GM23338 (cell line): ENCODE results near the gene CD38.
A peak's percentile ranks its signal among the peaks of the same experiment; 100 is the strongest.

ENCODE experiments used
- CREB1 ChIP-seq: fragments of 250-450 bp; sonication (Bioruptor Pico); IDR thresholded peaks from 2 replicates; pipeline ENCODE4 v1.5.0; 2020; ENCODE audit warnings: low read depth, mild to moderate bottlenecking, moderate library complexity
- EZH2 ChIP-seq: fragments of 200-600 bp; sonication (generic); IDR thresholded peaks from one replicate; pipeline ENCODE4 v1.8.0; 2017; ENCODE audit warnings: antibody characterized with exemption, mild to moderate bottlenecking, low read depth; ENCODE audit not compliant: unreplicated experiment
- EZH2phosphoT487 ChIP-seq: fragments of 200-600 bp; sonication (generic); IDR thresholded peaks from one replicate; pipeline ENCODE4 v1.8.1; 2018; ENCODE audit warnings: antibody characterized with exemption; ENCODE audit not compliant: unreplicated experiment
- POLR2AphosphoS5 ChIP-seq: IDR thresholded peaks from 2 replicates; pipeline ENCODE4 v1.6.1; 2016; ENCODE audit warnings: antibody characterized with exemption, low read depth
- STAT1 ChIP-seq: IDR thresholded peaks from one replicate; pipeline ENCODE4 v1.6.1; 2016; ENCODE audit warnings: antibody characterized with exemption; ENCODE audit not compliant: unreplicated experiment
- ZNF114 ChIP-seq: fragments of 250-450 bp; sonication (Bioruptor Pico); IDR thresholded peaks from 2 replicates; pipeline ENCODE4 v1.5.0; 2020; ENCODE audit warnings: mild to moderate bottlenecking, moderate library complexity
- TF ChIP-seq, protein P1 (sequence below), 2 experiments: fragments of 200-600 bp in 1 of 2; sonication (generic) in 1 of 2; conservative IDR thresholded peaks; 2 replicates each; pipeline versions ENCODE4 v1.5.1 to v1.6.1; 2016 to 2017; ENCODE audit warnings: antibody characterized with exemption in 2 of 2, low read depth in 2 of 2, mild to moderate bottlenecking in 2 of 2, moderate library complexity in 1 of 2
- TF ChIP-seq, protein P2 (sequence below): IDR thresholded peaks from 2 replicates; pipeline ENCODE4 v1.6.1; 2016; ENCODE audit warnings: antibody characterized with exemption
- TF ChIP-seq, protein P3 (sequence below): IDR thresholded peaks from one replicate; pipeline ENCODE4 v1.6.1; 2018; ENCODE audit warnings: antibody characterized with exemption; ENCODE audit not compliant: unreplicated experiment

DNA sequence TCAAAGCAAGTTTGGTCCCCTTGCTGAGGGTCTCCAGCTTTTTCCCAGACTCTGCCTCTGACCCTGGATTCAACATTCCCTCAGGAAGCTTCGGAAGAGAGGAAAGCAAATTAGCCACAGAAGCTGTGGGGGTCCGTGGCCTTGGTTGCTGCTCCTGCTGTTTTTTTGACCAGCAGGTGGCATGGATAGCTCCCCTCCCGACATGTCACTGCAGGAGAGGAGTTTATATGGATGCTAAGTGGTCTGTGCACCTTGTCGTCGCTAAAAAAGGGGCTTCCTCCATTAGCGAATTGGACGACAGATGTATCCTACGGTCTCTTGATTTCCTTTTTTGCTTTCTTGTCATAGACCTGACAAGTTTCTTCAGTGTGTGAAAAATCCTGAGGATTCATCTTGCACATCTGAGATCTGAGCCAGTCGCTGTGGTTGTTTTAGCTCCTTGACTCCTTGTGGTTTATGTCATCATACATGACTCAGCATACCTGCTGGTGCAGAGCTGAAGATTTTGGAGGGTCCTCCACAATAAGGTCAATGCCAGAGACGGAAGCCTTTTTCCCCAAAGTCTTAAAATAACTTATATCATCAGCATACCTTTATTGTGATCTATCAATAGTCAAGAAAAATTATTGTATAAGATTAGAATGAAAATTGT lies 70.2 kb downstream of the CD38 start:
- TF ChIP-seq, protein P1, sequence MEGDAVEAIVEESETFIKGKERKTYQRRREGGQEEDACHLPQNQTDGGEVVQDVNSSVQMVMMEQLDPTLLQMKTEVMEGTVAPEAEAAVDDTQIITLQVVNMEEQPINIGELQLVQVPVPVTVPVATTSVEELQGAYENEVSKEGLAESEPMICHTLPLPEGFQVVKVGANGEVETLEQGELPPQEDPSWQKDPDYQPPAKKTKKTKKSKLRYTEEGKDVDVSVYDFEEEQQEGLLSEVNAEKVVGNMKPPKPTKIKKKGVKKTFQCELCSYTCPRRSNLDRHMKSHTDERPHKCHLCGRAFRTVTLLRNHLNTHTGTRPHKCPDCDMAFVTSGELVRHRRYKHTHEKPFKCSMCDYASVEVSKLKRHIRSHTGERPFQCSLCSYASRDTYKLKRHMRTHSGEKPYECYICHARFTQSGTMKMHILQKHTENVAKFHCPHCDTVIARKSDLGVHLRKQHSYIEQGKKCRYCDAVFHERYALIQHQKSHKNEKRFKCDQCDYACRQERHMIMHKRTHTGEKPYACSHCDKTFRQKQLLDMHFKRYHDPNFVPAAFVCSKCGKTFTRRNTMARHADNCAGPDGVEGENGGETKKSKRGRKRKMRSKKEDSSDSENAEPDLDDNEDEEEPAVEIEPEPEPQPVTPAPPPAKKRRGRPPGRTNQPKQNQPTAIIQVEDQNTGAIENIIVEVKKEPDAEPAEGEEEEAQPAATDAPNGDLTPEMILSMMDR (conservative IDR thresholded peaks at IDR 0.05; ENCODE audit: low read depth in 2 of 2): peak in 1 of 2 experiments; percentile 18; a peak in 1 of 4 replicates
- TF ChIP-seq CREB1 (CRISPR knock-in tag) (no peak), POLR2AphosphoS5 (no peak), EZH2 (no peak), EZH2phosphoT487 (no peak), STAT1 (no peak), ZNF114 (CRISPR knock-in tag) (no peak)
- TF ChIP-seq, protein P2, sequence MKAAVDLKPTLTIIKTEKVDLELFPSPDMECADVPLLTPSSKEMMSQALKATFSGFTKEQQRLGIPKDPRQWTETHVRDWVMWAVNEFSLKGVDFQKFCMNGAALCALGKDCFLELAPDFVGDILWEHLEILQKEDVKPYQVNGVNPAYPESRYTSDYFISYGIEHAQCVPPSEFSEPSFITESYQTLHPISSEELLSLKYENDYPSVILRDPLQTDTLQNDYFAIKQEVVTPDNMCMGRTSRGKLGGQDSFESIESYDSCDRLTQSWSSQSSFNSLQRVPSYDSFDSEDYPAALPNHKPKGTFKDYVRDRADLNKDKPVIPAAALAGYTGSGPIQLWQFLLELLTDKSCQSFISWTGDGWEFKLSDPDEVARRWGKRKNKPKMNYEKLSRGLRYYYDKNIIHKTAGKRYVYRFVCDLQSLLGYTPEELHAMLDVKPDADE: no peak
- TF ChIP-seq, protein P3, sequence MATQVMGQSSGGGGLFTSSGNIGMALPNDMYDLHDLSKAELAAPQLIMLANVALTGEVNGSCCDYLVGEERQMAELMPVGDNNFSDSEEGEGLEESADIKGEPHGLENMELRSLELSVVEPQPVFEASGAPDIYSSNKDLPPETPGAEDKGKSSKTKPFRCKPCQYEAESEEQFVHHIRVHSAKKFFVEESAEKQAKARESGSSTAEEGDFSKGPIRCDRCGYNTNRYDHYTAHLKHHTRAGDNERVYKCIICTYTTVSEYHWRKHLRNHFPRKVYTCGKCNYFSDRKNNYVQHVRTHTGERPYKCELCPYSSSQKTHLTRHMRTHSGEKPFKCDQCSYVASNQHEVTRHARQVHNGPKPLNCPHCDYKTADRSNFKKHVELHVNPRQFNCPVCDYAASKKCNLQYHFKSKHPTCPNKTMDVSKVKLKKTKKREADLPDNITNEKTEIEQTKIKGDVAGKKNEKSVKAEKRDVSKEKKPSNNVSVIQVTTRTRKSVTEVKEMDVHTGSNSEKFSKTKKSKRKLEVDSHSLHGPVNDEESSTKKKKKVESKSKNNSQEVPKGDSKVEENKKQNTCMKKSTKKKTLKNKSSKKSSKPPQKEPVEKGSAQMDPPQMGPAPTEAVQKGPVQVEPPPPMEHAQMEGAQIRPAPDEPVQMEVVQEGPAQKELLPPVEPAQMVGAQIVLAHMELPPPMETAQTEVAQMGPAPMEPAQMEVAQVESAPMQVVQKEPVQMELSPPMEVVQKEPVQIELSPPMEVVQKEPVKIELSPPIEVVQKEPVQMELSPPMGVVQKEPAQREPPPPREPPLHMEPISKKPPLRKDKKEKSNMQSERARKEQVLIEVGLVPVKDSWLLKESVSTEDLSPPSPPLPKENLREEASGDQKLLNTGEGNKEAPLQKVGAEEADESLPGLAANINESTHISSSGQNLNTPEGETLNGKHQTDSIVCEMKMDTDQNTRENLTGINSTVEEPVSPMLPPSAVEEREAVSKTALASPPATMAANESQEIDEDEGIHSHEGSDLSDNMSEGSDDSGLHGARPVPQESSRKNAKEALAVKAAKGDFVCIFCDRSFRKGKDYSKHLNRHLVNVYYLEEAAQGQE: no peak
